Erythroblast (primary cell): ENCODE results near the gene MYO10.

Source experiments
- DNase-seq, 2 experiments: peaks; one replicate each; lab custom pipeline; 2025; lab: John Stamatoyannopoulos, UW
- GATA1 ChIP-seq: IDR thresholded peaks from 2 replicates; pipeline ENCODE4 v1.6.1; 2011; ENCODE audit warnings: low read depth, mild to moderate bottlenecking, control low read depth, low read length, moderate library complexity
- POLR2A ChIP-seq: IDR thresholded peaks from 2 replicates; pipeline ENCODE4 v1.6.1; 2011; ENCODE audit warnings: mild to moderate bottlenecking, low read length

Gene MYO10

DNA sequence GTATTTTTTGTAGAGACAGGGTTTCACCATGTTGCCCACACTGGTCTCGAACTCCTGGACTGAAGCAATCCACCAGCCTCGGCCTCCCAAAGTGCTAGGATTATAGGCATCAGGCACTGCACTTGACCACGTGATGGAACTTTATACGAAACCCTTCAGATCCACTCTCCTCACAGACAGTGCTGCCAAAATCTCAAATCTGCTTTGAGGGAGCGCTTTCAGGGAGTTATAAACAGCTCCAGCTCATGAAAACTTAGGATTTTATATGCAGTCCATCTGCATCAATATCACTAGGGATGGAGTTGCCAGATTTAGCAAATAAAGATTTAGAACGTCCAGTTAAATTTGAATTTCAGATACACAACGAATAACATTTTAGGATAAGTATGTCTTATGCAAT, 25.0 kb upstream of the MYO10 start:
- TF ChIP-seq POLR2A = no peak
- no peak for DNase-seq

DNA sequence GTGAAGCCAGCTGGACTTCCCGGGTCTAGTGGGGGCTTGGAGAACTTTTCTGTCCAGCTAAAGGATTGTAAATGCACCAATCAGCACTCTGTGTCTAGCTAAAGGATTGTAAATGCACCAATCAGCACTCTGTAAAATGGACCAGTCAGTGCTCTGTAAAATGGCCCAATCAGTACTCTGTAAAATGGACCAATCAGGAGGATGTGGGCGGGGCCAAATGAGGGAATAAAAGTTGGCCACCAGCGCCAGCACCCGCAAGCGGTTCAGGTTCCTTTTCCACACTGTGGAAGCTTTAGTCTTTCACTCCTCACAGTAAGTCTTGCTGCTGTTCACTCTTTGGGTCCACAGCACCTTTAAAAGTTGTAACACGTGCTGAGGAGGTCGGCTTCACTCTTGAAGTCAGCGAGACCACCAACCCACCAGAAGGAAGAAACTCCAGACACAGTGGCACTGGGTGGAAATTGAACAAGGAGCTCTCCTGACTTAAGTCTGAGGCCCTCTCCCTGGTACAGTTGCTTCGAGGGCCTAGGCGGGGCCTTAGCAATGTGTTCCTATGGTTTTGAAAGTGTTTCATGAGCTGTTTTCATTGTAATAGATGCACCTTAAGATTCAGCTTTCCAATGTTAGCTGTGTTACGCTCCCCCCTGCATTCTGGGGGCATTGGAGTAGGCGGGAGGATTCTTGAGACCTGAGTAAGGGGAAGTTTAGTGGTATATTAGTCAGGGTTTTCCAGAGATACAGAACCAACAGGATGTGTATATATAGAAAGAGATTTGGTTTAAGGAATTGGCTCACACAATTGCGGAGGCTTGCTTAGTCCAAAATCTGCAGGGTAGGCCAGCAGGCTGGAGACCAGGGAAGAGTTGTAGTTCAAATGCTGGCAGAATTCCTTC, 21.5 kb upstream of the MYO10 start:
- no peak for TF ChIP-seq GATA1
- TF ChIP-seq POLR2A = no peak
- no peak for DNase-seq

DNA sequence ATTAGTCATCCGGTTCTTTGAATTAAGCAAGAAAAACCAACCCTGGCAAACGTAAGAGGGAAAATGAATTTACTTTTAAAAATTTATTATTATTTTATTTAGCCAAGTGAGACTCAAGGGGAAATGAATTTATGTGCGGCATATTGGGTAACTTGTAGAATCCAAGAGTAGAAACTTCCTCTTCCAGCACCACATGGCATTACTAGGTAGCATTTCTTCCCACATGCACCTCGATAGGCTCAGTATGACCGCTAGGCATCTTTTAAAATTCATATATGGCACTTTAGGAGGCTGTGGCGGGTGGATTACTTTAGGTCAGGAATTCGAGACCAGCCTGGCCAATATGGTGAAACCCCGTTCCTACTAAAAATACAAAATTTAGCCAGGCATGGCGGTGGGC, 17.6 kb upstream of the MYO10 start:
- no peak for DNase-seq
- no peak for TF ChIP-seq POLR2A
- no peak for TF ChIP-seq GATA1

DNA sequence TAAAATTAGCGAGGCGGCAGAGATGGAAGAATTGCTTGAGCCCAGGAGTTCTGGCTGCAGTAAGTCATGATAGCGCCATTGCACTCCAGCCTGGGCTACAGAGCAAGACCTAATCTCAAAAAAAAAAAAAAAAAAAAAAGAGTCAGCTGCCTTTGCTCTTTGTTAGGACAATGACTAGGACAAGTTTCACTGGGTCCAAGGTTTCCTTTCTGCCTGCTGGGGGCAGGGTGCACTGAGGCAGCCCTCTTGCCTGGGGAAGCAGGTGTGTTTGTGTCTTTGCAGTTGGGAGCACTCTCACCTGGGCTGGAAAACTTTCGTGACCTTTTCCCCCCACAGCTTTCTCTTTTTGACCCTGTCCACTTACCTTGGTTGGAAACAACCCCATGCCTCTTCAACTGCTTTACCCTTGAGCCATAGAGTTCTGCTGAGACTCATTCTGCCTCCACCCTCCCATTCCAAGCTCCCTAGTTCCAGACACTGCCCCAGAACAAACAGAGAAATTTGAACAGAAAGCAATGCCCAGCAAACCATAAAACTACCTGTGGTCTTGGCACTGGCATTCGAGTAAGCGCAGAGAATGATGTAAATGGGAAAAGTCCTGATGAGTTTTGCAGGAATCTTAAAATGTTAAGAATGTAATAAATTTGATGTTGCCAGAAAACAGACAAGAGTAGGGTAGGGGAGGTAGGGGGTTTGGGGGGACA, 17.0 kb upstream of the MYO10 start:
- no peak for TF ChIP-seq GATA1
- TF ChIP-seq POLR2A = no peak
- DNase-seq = no peak

DNA sequence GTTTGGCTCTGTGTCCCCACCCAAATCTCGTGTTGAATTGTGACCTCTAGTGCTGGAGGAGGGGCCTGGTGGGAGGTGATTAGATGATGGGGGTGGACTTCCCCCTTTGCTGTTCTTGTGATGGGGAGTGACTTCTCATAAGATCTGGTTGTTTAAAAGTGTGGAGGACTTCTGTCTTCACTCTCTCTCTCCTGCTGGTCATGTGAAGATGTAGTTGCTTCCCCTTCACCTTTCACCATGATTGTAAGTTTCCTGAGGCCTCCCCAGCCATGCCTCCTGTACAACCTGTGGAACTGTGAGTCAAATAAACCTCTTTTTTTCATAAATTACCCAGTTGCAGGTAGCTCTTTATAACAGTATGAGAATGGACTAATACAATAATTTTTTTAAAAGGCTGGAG, 10.6 kb upstream of the MYO10 start:
- TF ChIP-seq POLR2A = no peak
- no peak for DNase-seq

DNA sequence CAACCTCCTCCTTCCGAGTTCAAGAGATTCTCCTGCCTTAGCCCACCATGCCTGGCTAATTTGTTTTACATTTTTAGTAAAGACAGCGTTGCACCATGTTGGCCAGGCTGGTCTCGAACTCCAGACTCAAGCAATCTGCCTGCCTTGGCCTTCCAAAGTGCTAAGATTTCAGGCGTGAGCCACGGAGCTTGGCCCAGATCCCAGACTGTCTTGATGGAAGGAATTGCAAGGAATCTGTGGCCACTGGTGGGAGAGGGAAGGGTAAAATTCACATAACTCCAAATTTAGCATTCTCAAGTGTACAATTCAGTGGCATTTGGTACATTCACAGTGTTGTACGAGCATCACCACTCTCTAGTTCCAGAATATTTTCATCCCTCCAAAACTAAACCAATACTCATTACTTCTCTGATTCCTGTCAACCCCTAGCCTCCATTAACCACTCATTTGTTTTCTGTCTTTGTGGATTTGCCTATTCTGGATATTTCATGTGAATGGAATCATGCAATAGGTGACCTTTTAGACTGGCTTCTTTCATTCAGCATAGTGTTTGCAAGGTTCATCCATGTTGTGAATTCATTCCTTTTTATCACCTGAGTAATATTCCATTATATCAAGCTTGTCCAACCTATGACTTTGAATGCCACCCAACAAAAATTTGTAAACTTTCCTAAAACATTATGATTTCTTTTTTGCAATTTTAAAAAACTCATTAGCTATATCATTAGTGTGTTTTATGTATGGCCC, 8.9 kb upstream of the MYO10 start:
- TF ChIP-seq POLR2A (no peak), GATA1 (no peak)
- no peak for DNase-seq

DNA sequence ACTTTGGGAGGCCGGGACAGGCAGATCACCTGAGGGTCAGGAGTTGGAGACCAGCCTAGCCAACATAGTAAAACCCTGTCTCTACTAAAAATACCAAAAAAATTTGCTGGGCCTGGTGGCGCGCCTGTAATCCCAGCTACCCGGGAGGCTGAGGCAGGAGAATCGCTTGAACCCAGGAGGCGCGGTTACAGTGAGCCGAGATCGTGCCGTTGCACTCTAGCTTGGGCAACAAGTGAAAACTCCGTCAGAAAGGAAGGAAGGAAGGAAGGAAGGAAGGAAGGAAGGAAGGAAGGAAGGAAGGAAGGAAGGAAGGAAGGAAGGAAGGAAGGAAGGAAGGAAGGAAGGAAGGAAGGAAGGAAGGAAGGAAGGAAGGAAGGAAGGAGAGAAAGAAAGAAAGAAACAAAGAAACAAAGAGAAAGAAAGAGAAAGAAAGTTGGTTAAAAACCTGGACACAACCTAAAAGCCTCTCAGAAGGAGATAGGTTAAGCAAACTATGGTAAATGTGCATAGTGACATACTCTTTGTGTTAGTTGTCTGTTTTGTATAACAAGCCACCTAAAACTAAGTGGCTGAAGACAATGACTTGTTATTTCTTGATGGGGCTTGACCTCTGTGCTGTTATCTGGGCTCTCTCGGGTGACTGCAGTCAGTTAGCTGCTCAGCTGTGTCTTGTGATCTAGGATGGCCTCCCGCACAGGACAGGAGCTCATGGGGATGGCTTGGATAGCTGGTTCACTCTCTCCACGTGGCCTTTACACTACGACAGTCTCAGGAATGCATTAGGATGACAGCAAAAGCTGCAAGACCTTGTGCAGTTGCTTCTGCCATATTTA, 8.0 kb upstream of the MYO10 start:
- TF ChIP-seq POLR2A (no peak), GATA1 (no peak)
- DNase-seq = no peak

DNA sequence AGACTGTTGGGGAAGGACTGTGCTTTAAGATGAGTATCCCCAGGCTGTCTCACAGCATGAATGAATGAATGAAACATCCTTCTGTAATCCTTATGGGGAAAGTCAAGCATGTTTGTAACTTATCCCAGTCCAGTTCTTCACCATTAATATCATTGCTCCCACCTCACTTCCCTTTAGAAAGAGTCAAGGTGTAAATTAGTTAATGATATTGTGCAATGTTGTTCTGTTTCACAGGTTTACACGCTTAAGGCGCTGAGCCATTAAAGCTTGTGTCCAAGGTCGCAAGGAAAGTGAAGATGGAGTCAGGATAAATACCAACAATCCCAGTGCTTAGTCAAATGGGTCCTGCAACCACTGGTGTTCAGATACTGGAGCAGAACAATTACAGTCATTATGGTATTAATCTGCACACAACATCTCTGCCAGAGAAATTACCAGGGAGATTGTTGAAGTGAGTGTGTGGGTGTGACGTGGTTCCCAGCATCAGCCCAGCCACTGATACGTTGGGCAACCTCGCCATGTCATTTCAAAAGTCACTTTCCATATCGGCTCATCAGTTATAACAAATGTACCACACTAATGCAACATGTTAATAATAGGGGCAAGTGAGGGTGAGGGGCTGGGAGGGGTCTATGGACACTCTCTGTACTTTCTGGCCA, 1.5 kb upstream of the MYO10 start:
- no peak for TF ChIP-seq POLR2A
- TF ChIP-seq GATA1 = no peak
- no peak for DNase-seq

DNA sequence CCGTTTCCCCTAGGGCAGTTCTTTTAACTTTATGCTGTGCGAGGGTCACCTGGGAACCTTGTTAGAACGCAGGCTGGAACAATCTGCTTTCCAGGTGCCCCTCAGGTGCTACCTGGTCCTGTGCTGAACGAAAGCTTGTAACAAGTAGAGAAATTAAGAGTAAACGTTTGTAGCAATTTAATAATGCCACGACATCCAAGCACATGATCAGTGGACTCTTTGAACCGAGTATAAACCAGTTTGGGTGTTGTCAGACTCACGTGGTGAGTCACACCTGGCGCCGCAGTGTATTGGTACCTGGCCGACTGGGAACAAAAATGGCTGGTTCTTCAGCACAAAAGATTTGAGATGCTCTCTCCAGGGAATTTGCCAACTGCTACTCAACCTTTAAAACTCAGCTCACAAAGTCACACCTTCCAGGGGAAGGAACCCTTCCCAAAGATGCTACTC, 926 bp upstream of the MYO10 start:
- TF ChIP-seq GATA1 (no peak), POLR2A (no peak)
- DNase-seq = no peak

DNA sequence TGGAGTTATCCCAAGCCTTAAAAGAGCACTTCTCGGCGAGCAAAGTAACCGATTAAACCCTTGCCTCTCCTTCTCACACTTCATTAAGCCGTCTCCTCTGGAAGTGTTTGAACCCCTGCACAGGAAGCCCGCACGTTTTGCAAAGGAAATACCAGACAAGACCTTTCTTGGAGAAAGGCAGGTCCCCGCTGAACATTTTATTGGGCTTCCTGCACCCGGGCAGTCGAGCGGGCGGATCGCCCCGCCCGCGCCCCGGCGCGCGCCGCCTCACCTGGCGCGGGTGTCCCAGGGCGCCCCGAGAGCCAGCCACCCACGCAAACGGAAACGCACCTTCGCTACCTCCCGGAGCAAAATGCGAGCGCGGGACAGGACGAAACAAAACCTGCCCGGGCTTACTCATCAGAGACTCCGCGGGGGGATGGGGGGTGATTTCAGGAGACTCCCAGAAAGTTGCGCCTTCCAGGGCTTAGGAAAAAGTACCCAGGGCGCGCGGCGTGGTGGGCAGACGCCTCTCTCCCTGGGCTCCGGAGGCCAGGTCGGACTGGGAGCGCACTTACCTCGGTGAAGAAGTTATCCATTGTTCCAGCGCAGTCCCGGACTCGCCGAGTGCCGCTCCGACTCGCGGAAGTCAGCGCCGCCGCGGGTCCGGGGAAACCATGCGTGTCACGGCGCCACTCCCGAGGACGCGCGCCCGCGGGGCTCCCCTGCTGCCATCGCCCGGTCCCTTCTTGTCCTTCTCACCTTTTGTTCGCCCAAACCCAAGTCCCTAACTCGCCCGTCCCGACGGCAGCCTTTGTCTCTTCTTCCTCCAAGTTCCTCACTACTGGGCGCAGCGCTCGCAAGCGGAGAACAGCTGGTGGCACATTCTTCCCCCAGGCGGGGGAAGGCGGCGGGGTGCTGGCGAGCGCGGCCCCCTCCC, 598 bp downstream of the MYO10 start:
- no peak for TF ChIP-seq GATA1
- TF ChIP-seq POLR2A = no peak
- peak in 1 of 2 experiments; percentile 13 for DNase-seq

DNA sequence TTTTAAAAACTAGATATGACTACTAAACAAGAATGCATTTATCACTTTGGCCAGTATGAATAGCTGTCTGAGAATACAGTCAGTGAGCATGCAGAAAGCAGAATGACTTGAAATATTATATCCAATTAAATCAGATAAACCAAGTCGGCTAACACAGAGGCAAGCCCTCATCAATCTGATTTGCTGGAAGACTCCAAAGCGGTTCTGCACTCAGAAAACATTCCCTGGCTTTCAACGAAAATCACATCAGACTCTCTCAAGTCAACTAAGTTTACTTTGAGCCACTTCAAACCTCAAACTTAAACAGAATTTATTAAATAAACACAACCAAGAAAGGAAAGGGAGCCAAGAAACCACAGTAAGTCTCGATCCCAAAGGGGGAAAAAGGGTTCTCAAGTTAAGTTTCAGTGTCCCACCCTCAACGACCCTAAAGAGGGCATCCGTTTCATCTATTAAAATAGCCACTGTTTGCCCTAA, 1.4 kb downstream of the MYO10 start:
- no peak for DNase-seq
- TF ChIP-seq POLR2A (no peak), GATA1 (no peak)
